Measurements from ENCODE around the gene AMN1.

DNA sequence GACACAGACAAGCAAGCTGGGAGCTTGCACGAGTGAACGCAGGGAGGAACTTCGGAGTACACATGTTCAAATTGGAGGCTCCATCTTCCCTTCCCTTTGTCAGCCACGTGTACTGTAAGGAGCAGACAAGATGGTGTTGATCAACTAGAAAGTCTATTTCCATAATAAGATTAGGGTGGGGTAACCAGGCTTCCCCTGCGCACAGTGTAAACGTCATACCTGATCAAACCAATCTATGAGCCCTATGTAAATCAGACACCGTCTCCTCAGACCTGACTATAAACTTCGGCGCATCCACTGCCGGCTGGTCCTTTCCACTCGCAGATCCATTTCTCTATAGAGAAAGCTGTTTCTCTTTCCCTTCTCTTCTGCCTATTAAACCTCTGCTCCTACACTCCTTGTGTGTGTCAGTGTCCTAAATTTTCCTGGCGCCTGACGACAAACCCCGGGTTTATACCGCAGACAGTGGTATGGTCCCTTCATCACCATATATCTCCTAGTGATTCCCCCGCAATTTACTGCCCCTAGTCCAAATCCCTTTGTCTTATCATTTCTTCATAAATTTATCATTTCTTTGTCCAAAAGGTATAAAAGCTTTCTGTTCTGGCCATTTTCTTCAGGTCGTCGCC is 76.8 kb downstream of the AMN1 start:
- no peak for TF ChIP-seq POLR2A (IDR thresholded peaks at IDR 0.05)
- TF ChIP-seq, protein P1, sequence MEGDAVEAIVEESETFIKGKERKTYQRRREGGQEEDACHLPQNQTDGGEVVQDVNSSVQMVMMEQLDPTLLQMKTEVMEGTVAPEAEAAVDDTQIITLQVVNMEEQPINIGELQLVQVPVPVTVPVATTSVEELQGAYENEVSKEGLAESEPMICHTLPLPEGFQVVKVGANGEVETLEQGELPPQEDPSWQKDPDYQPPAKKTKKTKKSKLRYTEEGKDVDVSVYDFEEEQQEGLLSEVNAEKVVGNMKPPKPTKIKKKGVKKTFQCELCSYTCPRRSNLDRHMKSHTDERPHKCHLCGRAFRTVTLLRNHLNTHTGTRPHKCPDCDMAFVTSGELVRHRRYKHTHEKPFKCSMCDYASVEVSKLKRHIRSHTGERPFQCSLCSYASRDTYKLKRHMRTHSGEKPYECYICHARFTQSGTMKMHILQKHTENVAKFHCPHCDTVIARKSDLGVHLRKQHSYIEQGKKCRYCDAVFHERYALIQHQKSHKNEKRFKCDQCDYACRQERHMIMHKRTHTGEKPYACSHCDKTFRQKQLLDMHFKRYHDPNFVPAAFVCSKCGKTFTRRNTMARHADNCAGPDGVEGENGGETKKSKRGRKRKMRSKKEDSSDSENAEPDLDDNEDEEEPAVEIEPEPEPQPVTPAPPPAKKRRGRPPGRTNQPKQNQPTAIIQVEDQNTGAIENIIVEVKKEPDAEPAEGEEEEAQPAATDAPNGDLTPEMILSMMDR (IDR thresholded peaks at IDR 0.05), result no peak
